Esophagus muscularis mucosa (tissue), 3 donors: Measurements from ENCODE around the gene PHLPP1.

Source experiments
- CTCF ChIP-seq, 3 experiments: fragments of 200-600 bp in 2 of 3; fragments of 450-650 bp in 1 of 3; sonication (generic) in 2 of 3; IDR thresholded peaks; one replicate each; pipeline ENCODE4 v1.5.1; 2017 to 2019; ENCODE audit warnings: antibody characterized with exemption in 3 of 3, mild to moderate bottlenecking in 2 of 3, moderate library complexity in 1 of 3
- POLR2A ChIP-seq: fragments of 450-650 bp; IDR thresholded peaks from one replicate; pipeline ENCODE4 v1.6.1; 2017; ENCODE audit warnings: antibody characterized with exemption, moderate library complexity, mild to moderate bottlenecking, low read depth
- POLR2AphosphoS5 ChIP-seq, 2 donors: sonication (generic); formaldehyde crosslinking; IDR thresholded peaks; one replicate each; pipeline ENCODE4 v1.6.1; 2017; ENCODE audit warnings: antibody characterized with exemption in 2 of 2

GRCh38 chr18:62862466-62862865 is 147.1 kb downstream of the PHLPP1 start:
- TF ChIP-seq CTCF (IDR thresholded peaks at IDR 0.05) (no peak), POLR2AphosphoS5 (IDR thresholded peaks at IDR 0.05) (no peak), POLR2A (no peak)
